HepG2 (cell line): ENCODE measurements around the gene KMT2E. TPM values are rescaled to one million over a fixed set of nuclear protein-coding genes. Genes with fewer than 3 reads are reported as not detected.
A peak's percentile ranks its signal among the peaks of the same experiment; 100 is the strongest.

ENCODE experiments used
- ATF6 ChIP-seq: sonication (generic); formaldehyde crosslinking; conservative IDR thresholded peaks from 2 replicates; pipeline ENCODE4 v1.4.0; 2020; ENCODE audit warnings: missing genetic modification reagents
- CBX1 ChIP-seq: IDR thresholded peaks from one replicate; pipeline ENCODE4 v1.6.1; 2016; ENCODE audit warnings: antibody characterized with exemption, low read depth
- EED ChIP-seq: sonication (generic); formaldehyde crosslinking; IDR thresholded peaks from 2 replicates; pipeline ENCODE4 v1.5.0; 2020; ENCODE audit warnings: mild to moderate bottlenecking, missing genetic modification reagents
- FOXK2 ChIP-seq: fragments of 450-650 bp; IDR thresholded peaks from 2 replicates; pipeline ENCODE4 v1.6.1; 2016
- FOXM1 ChIP-seq: sonication (generic); formaldehyde crosslinking; IDR thresholded peaks from 2 replicates; pipeline ENCODE4 v1.5.0; 2020; ENCODE audit warnings: missing genetic modification reagents
- HINFP ChIP-seq: sonication (generic); formaldehyde crosslinking; IDR thresholded peaks from 2 replicates; pipeline ENCODE4 v1.4.0; 2020; ENCODE audit warnings: low read depth, mild to moderate bottlenecking, missing genetic modification reagents
- HNF4G ChIP-seq, 2 experiments: sonication (generic) in 1 of 2; formaldehyde crosslinking in 1 of 2; IDR thresholded peaks; 2 replicates each; pipeline versions ENCODE4 v1.4.0 to v1.6.1; 2011 to 2020; ENCODE audit warnings: borderline replicate concordance in 2 of 2, low read depth in 2 of 2, mild to moderate bottlenecking in 2 of 2, low read length in 1 of 2, missing genetic modification reagents in 1 of 2, moderate library complexity in 1 of 2
- IRF2 ChIP-seq: IDR thresholded peaks from 2 replicates; pipeline ENCODE4 v1.6.1; 2018; ENCODE audit warnings: missing genetic modification reagents, missing compliant biosample characterization
- KDM3A ChIP-seq: IDR thresholded peaks from 2 replicates; pipeline ENCODE4 v1.6.1; 2018; ENCODE audit warnings: low read depth, missing compliant biosample characterization
- MAFF ChIP-seq: IDR thresholded peaks from 2 replicates; pipeline ENCODE4 v1.6.1; 2011; ENCODE audit warnings: low read depth, low read length, improper control_type of control experiment
- MAX ChIP-seq: IDR thresholded peaks from 2 replicates; pipeline ENCODE4 v1.6.1; 2012; ENCODE audit warnings: inconsistent platforms
- MED8 ChIP-seq: sonication (generic); formaldehyde crosslinking; IDR thresholded peaks from 2 replicates; pipeline ENCODE4 v1.8.1; 2023; ENCODE audit warnings: mild to moderate bottlenecking, missing genetic modification reagents; ENCODE audit not compliant: insufficient replicate concordance
- ONECUT2 ChIP-seq: sonication (generic); formaldehyde crosslinking; IDR thresholded peaks from 2 replicates; pipeline ENCODE4 v1.4.0; 2020; ENCODE audit warnings: missing genetic modification reagents
- PLSCR1 ChIP-seq: sonication (generic); formaldehyde crosslinking; IDR thresholded peaks from 2 replicates; pipeline ENCODE4 v1.5.0; 2020; ENCODE audit warnings: missing genetic modification reagents, mild to moderate bottlenecking, borderline replicate concordance
- RFXAP ChIP-seq: sonication (generic); formaldehyde crosslinking; IDR thresholded peaks from 2 replicates; pipeline ENCODE4 v1.4.0; 2020; ENCODE audit warnings: missing genetic modification reagents, borderline replicate concordance
- SMC3 ChIP-seq: IDR thresholded peaks from 2 replicates; pipeline ENCODE4 v1.6.1; 2011; ENCODE audit warnings: low read length, improper control_type of control experiment
- SRSF1 ChIP-seq: fragments of 200-400 bp; formaldehyde crosslinking; optimal IDR thresholded peaks from 2 replicates; pipeline ENCODE3; 2017; ENCODE audit warnings: mild to moderate bottlenecking, low read depth, low read length, moderate library complexity
- ZNF101 ChIP-seq: sonication (generic); formaldehyde crosslinking; IDR thresholded peaks from 2 replicates; pipeline ENCODE4 v1.4.0; 2020; ENCODE audit warnings: mild to moderate bottlenecking, low read depth, missing genetic modification reagents, borderline replicate concordance
- ZNF501 ChIP-seq: sonication (generic); formaldehyde crosslinking; IDR thresholded peaks from 2 replicates; pipeline ENCODE4 v1.5.1; 2020; ENCODE audit warnings: mild to moderate bottlenecking, moderate library complexity, missing genetic modification reagents
- ZNF503 ChIP-seq: sonication (generic); formaldehyde crosslinking; IDR thresholded peaks from 2 replicates; pipeline ENCODE4 v1.4.0; 2020; ENCODE audit warnings: missing genetic modification reagents
- ZNF598 ChIP-seq: sonication (generic); formaldehyde crosslinking; IDR thresholded peaks from 2 replicates; pipeline ENCODE4 v1.5.1; 2020; ENCODE audit warnings: mild to moderate bottlenecking, missing genetic modification reagents, borderline replicate concordance
- ZNF737 ChIP-seq: sonication (generic); formaldehyde crosslinking; IDR thresholded peaks from 2 replicates; pipeline ENCODE4 v1.5.0; 2020; ENCODE audit warnings: missing genetic modification reagents, mild to moderate bottlenecking, borderline replicate concordance
- polyA plus RNA-seq, 8 experiments: library from polyadenylated mRNA; depleted of rRNA in 3 of 8; stranded (reverse) in 7 of 8; unstranded in 1 of 8; fragments of >200 nt; fragmentation: Illumina TruSeq in 4 of 8; extraction: Trizol in 4 of 8; gene quantifications; 2 replicates each; pipeline versions ENCODE4 v1.2.1 to v1.2.3, GENCODE V29; 2011 to 2016; ENCODE audit warnings: low read depth in 4 of 8, missing spikeins in 1 of 8, mixed read lengths in 1 of 8; ENCODE audit not compliant: insufficient read depth in 1 of 8
- total RNA-seq, 5 experiments: library from RNA; depleted of rRNA; stranded (reverse); fragments of >200 nt; fragmentation: Illumina TruSeq; extraction: Trizol; gene quantifications; 2 replicates each; pipeline ENCODE4 v1.2.3, GENCODE V29; 2016; ENCODE audit warnings: low read depth in 1 of 5

The KMT2E gene
- total and polyA plus RNA-seq, 2 of the 13 experiments (the other 11 are each of a cell fraction or from before 2014, with no cell fraction given): 6.3 to 24.4 TPM

GRCh38 chr7:105012503-105013220 lies 1.3 kb upstream of the KMT2E start (continued):
- TF ChIP-seq ATF6 (peak; percentile 51; the same call in 1 of the 2 replicates), ZNF598 (CRISPR knock-in tag) (0 out of 2 replicates have a peak, but pooled peaks have one; percentile 12), ZNF737 (CRISPR knock-in tag) (no peak), IRF2 (CRISPR knock-in tag) (peak; percentile 85), ZNF503 (CRISPR knock-in tag) (peak; percentile 76), MAX (peak; percentile 97), RFXAP (peak; percentile 96), FOXM1 (CRISPR knock-in tag) (no peak; the same call in 1 of the 2 replicates), HINFP (CRISPR knock-in tag) (0 out of 2 replicates have a peak, but pooled peaks have one; percentile 81), ZNF101 (CRISPR knock-in tag) (no peak), MED8 (peak; percentile 81), CBX1 (no peak), ZNF501 (peak; percentile 94), ONECUT2 (CRISPR knock-in tag) (no peak), SRSF1 (peak; percentile 76), MAFF (no peak), FOXK2 (no peak), KDM3A (peak; percentile 78), HNF4G (IDR thresholded peaks at IDR 0.05; ENCODE audit: borderline replicate concordance, low read depth, low read length) (no peak), HNF4G (CRISPR knock-in tag; IDR thresholded peaks at IDR 0.05; ENCODE audit: borderline replicate concordance, low read depth) (0 out of 2 replicates have a peak, but pooled peaks have one; percentile 39), PLSCR1 (CRISPR knock-in tag) (no peak), SMC3 (no peak), EED (CRISPR knock-in tag) (no peak)
